MCF 10A (cell line): ENCODE results near the gene SEMA3C. TPM values are rescaled to one million over a fixed set of nuclear protein-coding genes. Genes with fewer than 3 reads are reported as not detected.
A peak's percentile ranks its signal among the peaks of the same experiment; 100 is the strongest.

ENCODE experiments used
- BruUV-seq: library from RNA; stranded (reverse); fragments of 400-500 nt; replicated peaks from 2 replicates; lab custom pipeline; 2021; lab: Mats Ljungman, UMichigan
- CTCF ChIA-PET: fragments of 300-600 bp; sonication (Branson Sonifier 250); formaldehyde crosslinking; extraction: SDS; loops from one replicate; lab custom pipeline; 2021; ENCODE audit warnings: antibody characterized with exemption, inconsistent platforms; lab: Yijun Ruan, JAX
- POLR2A ChIA-PET: fragments of 300-600, 350-650 bp; sonication (Branson Sonifier 250); formaldehyde crosslinking; extraction: SDS; loops from one replicate; lab custom pipeline; 2020; ENCODE audit warnings: antibody characterized with exemption, inconsistent platforms; lab: Yijun Ruan, JAX
- DNase-seq: peaks from one replicate; pipeline ENCODE4 v3.0.0-alpha.2; 2018; ENCODE audit not compliant: unreplicated experiment
- H3K27ac Mint-ChIP-seq: one replicate; pipeline ENCODE4 v1.8.0; 2022; ENCODE audit warnings: mild to moderate bottlenecking, low read depth, mixed read lengths; ENCODE audit not compliant: unreplicated experiment
- H3K27me3 Mint-ChIP-seq: one replicate; pipeline ENCODE4 v1.8.0; 2022; ENCODE audit warnings: mixed read lengths; ENCODE audit not compliant: insufficient read depth, unreplicated experiment
- H3K36me3 Mint-ChIP-seq: one replicate; pipeline ENCODE4 v1.8.0; 2022; ENCODE audit warnings: mild to moderate bottlenecking, moderate library complexity, mixed read lengths; ENCODE audit not compliant: insufficient read depth, unreplicated experiment
- H3K4me1 Mint-ChIP-seq: one replicate; pipeline ENCODE4 v1.8.0; 2022; ENCODE audit warnings: mixed read lengths; ENCODE audit not compliant: insufficient read depth, unreplicated experiment
- H3K4me3 Mint-ChIP-seq: one replicate; pipeline ENCODE4 v1.8.0; 2022; ENCODE audit warnings: mild to moderate bottlenecking, moderate library complexity, mixed read lengths; ENCODE audit not compliant: unreplicated experiment
- H3K9me3 Mint-ChIP-seq: one replicate; pipeline ENCODE4 v1.8.0; 2022; ENCODE audit warnings: mixed read lengths; ENCODE audit not compliant: unreplicated experiment
- CTCF ChIP-seq: fragments of 200-600 bp; IDR thresholded peaks from one replicate; pipeline ENCODE4 v1.8.0; 2022; ENCODE audit warnings: antibody characterized with exemption, mild to moderate bottlenecking; ENCODE audit not compliant: unreplicated experiment
- intact Hi-C: fragments of 100-400 bp; cut with micrococcal nuclease; formaldehyde crosslinking; loops from 2 replicates; pipeline ENCODE4 v1.14.1; 2022
- total RNA-seq: library from RNA; stranded (reverse); gene quantifications from 2 replicates; pipeline ENCODE4 v1.2.3, GENCODE V29; 2022

Gene SEMA3C
- total RNA-seq, 1 experiment from 2014 or later: 140 TPM

GRCh38 chr7:80902716-80903308 is 16.0 kb downstream of the SEMA3C start:
- no peak for TF ChIP-seq CTCF
- DNase-seq: peak; percentile 45
- Mint-ChIP-seq H3K9me3 (no peaks in the 10 kb centered on the region), H3K27ac (peak overlapping the region; percentile 85), H3K36me3 (peaks cover 56% of the 10 kb centered on the region), H3K4me1 (peaks cover 40% of the 10 kb centered on the region), H3K27me3 (no peaks in the 10 kb centered on the region), H3K4me3 (peak overlapping the region; percentile 43)
- intact Hi-C loops: no loop called here
- no TSS peak for BruUV-seq
- CTCF ChIA-PET: interaction anchor here (1.5 kb wide), 1 partner anchor 14 kb away, joined by 3 read pairs; no protein-coding TSS in a partner anchor
- POLR2A ChIA-PET: interaction anchor here (0.6 to 1.8 kb wide), 10 partner anchors 11 to 474 kb away, joined by 3 to 18 read pairs (median 4); partner anchors contain the start of gene SEMA3C

- BruUV-seq: no TSS peak
- ChIA-PET POLR2A (interaction anchor here (0.6 to 1.8 kb wide), 14 partner anchors 8 to 473 kb away, joined by 3 to 18 read pairs (median 3); partner anchors contain the start of gene SEMA3C), CTCF (interaction anchor here (0.7 to 1.5 kb wide), 2 partner anchors 15 to 17 kb away, joined by 3 read pairs; partner anchors contain the start of gene SEMA3C)
- H3K9me3 Mint-ChIP-seq: no peaks in the 10 kb centered on the region
- peaks cover 64% of the 10 kb centered on the region for H3K36me3 Mint-ChIP-seq
- H3K27ac Mint-ChIP-seq: peak overlapping the region; percentile 85
- intact Hi-C loops: no loop called here
- peak; percentile 36 for DNase-seq
- no peak overlapping the region for H3K4me3 Mint-ChIP-seq
- H3K27me3 Mint-ChIP-seq: no peaks in the 10 kb centered on the region
- H3K4me1 Mint-ChIP-seq: peaks cover 47% of the 10 kb centered on the region
- no peak for TF ChIP-seq CTCF
Measured at GRCh38 chr7:80902019-80902418, 16.8 kb downstream of the SEMA3C start.

- DNase-seq: peak; percentile 87
- no peaks in the 10 kb centered on the region for H3K27me3 Mint-ChIP-seq
Measured at GRCh38 chr7:80900583-80901576, 18.0 kb downstream of the SEMA3C start.

More at GRCh38 chr7:80900583-80901576, 18.0 kb downstream of the SEMA3C start:
- intact Hi-C loops: no loop called here
- Mint-ChIP-seq H3K4me1 (peaks cover 49% of the 10 kb centered on the region), H3K36me3 (peaks cover 63% of the 10 kb centered on the region), H3K4me3 (no peak overlapping the region), H3K27ac (peak overlapping the region; percentile 85), H3K9me3 (no peaks in the 10 kb centered on the region)
- CTCF ChIA-PET: interaction anchor here (0.6 to 1.5 kb wide), 2 partner anchors 16 to 472 kb away, joined by 3 read pairs; no protein-coding TSS in a partner anchor
- TF ChIP-seq CTCF: no peak
- POLR2A ChIA-PET: interaction anchor here (0.6 to 7.1 kb wide), 10 partner anchors 9 to 278 kb away, joined by 3 to 48 read pairs (median 4); partner anchors contain the start of gene SEMA3C
- no TSS peak for BruUV-seq
